Ovary (tissue), 10 donors: ENCODE results near the gene INTS6. TPM values are rescaled to one million over a fixed set of nuclear protein-coding genes. Genes with fewer than 3 reads are reported as not detected.

Experiments
- DNase-seq, 5 donors: peaks; one replicate each; pipeline ENCODE4 v3.0.0-alpha.2; 2019 to 2020
- H3K27ac ChIP-seq, 2 donors: fragments of 200-600 bp; one replicate each; pipeline versions ENCODE4 v1.5.1 to v1.8.0; 2019 to 2022
- H3K27me3 ChIP-seq: fragments of 200-600 bp; one replicate; pipeline ENCODE4 v1.8.0; 2022
- H3K36me3 ChIP-seq: fragments of 200-600 bp; sonication (generic); one replicate; pipeline ENCODE4 v1.5.1; 2019
- H3K4me1 ChIP-seq: one replicate; pipeline ENCODE4 v1.8.1; 2013; ENCODE audit warnings: mild to moderate bottlenecking, moderate library complexity; ENCODE audit not compliant: insufficient read depth
- H3K4me3 ChIP-seq: fragments of 200-600 bp; sonication (generic); one replicate; pipeline ENCODE4 v1.5.1; 2017
- H3K9me3 ChIP-seq, 2 donors: fragments of 200-600 bp in 1 of 2; sonication (generic) in 1 of 2; one replicate each; pipeline versions ENCODE4 v1.5.1 to v1.8.1; 2013 to 2019; ENCODE audit warnings: mild to moderate bottlenecking in 1 of 2, moderate library complexity in 1 of 2
- EP300 ChIP-seq: sonication (generic); formaldehyde crosslinking; IDR thresholded peaks from one replicate; pipeline ENCODE4 v1.6.1; 2017; ENCODE audit warnings: antibody characterized with exemption
- POLR2A ChIP-seq: fragments of 450-650 bp; IDR thresholded peaks from one replicate; pipeline ENCODE4 v1.6.1; 2017; ENCODE audit warnings: antibody characterized with exemption, mild to moderate bottlenecking, moderate library complexity
- WGBS, 3 donors: extraction: QIAGEN DNeasy Blood & Tissue Kit in 1 of 3; methylation state at CpG; one replicate each; pipeline versions ENCODE4 v1.1.5 to v1.1.7; 2013 to 2017; 5-methylcytosine and 5-hydroxymethylcytosine counted together
- intact Hi-C, 4 donors: fragments of 100-400 bp; cut with DNase I; formaldehyde crosslinking; loops; one replicate each; pipeline versions ENCODE4 v1.11.0 to v1.15.1; 2022 to 2023
- long read RNA-seq, 3 donors: library from polyadenylated mRNA in 2 of 3; unstranded in 2 of 3; transcript quantifications; one replicate each; pipeline ENCODE4 v2.0.0 and lab custom pipeline, GENCODE V29; 2021 to 2026
- polyA plus RNA-seq, 2 donors: library from polyadenylated mRNA; stranded (reverse); fragments of 200-250 nt in 1 of 2; fragments of 350-450 nt in 1 of 2; fragmentation: Illumina TruSeq in 1 of 2; extraction: RNeasy Lipid Tissue Mini Kit (QIAGEN cat#74804) in 1 of 2; gene quantifications; one replicate each; pipeline ENCODE4 v1.2.3, GENCODE V29; 2013 to 2014
- total RNA-seq, 7 donors: library from RNA; depleted of rRNA in 2 of 7; stranded (reverse); fragments of >200 nt in 2 of 7; fragmentation: NEBNext Ultra II Directional in 3 of 7; extraction: Animal tissue kit (Norgen Biotek cat#: 25700) in 3 of 7; gene quantifications; one replicate each; pipeline versions ENCODE4 v1.1.0 to v1.2.4, GENCODE V29; 2016 to 2023
- TF ChIP-seq, protein P1 (sequence below), 3 donors: fragments of 450-650 bp in 2 of 3; fragments of 200-600 bp in 1 of 3; IDR thresholded peaks; one replicate each; pipeline versions ENCODE4 v1.5.1 to v1.8.0; 2016 to 2022; ENCODE audit warnings: antibody characterized with exemption in 3 of 3, mild to moderate bottlenecking in 1 of 3
- donor health status: DM: no; HTN: no; CAD: no; lungs with moderate emphysema.
- donor health status: DM: no; HTN: no; CAD: no.
- donor health status: Bipolar disorder and iron deficiency.
- donor health status: DM: yes; HTN: yes; CAD: no.
- donor health status: DM: no; HTN: no; CAD: no.
- donor health status: DM: yes; HTN: yes; CAD: no.

INTS6 gene, protein sequence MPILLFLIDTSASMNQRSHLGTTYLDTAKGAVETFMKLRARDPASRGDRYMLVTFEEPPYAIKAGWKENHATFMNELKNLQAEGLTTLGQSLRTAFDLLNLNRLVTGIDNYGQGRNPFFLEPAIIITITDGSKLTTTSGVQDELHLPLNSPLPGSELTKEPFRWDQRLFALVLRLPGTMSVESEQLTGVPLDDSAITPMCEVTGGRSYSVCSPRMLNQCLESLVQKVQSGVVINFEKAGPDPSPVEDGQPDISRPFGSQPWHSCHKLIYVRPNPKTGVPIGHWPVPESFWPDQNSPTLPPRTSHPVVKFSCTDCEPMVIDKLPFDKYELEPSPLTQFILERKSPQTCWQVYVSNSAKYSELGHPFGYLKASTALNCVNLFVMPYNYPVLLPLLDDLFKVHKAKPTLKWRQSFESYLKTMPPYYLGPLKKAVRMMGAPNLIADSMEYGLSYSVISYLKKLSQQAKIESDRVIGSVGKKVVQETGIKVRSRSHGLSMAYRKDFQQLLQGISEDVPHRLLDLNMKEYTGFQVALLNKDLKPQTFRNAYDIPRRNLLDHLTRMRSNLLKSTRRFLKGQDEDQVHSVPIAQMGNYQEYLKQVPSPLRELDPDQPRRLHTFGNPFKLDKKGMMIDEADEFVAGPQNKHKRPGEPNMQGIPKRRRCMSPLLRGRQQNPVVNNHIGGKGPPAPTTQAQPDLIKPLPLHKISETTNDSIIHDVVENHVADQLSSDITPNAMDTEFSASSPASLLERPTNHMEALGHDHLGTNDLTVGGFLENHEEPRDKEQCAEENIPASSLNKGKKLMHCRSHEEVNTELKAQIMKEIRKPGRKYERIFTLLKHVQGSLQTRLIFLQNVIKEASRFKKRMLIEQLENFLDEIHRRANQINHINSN
- total RNA-seq (10 to 100 TPM; 26.7 to 38.9 (median 31.0) TPM), polyA plus RNA-seq (10 to 100 TPM; 11.2 to 21.2 TPM)
- long read RNA-seq, donor 1, partial matches to known transcripts = 6 of 14 reads
- long read RNA-seq, donor 1, other reads (novel, unspliced or antisense) = 4 of 14 reads
- long read RNA-seq, donor 2, full-length matches to known transcripts = 16 of 16 reads
- long read RNA-seq, donor 2, partial matches to known transcripts = 0 of 16 reads
- long read RNA-seq, donor 2, other reads (novel, unspliced or antisense) = 0 of 16 reads
- long read RNA-seq, donor 3, full-length matches to known transcripts = 36 of 54 reads
- long read RNA-seq, donor 3, partial matches to known transcripts = 9 of 54 reads
- long read RNA-seq, donor 3, other reads (novel, unspliced or antisense) = 9 of 54 reads

DNA sequence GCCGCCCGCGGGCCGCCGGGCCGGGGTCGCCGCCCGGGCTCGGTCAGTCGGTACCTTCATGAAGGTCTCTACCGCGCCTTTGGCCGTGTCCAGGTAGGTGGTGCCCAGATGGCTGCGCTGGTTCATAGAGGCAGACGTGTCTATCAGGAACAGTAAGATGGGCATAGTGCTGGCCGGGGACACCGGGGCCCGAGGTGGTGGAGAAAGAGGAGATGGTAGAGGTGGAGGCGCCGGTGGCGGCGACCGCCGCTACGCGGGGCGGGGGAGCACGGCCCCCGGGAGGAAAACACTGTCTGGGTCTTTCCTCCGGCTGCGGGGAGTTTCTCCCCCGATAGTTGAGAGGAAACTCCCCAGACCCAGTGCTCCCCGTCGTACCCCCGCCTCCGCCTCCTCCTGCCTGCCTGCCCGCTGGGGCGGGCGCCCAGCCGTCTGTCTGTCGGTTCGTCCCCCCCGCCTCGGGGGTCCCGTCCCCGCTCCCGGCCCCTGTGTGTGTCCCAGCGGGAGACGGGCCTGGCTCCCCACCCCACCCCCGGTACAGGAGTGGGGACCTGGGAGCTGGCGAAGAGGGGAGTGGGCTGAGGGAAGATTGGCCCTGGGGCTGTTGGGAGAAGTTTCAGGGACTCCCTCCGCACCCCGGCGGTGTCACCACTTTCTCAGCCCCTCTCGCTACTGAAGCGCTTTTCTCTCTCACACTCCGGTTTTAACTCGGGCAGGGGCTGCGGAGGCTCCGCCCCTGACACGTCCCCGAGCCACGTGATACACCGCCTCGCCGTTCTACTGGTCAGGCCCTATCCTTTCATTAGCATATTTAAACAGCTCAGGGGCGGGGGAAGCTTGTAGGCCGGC lies at the start of gene INTS6:
INTS6 (minus strand) TSS at position 676 of the 846 bp plus-strand sequence; CDS start at position 165, 511 bp downstream.
- TF ChIP-seq POLR2A (peak; percentile 97), EP300 (no peak)
- TF ChIP-seq, protein P1, sequence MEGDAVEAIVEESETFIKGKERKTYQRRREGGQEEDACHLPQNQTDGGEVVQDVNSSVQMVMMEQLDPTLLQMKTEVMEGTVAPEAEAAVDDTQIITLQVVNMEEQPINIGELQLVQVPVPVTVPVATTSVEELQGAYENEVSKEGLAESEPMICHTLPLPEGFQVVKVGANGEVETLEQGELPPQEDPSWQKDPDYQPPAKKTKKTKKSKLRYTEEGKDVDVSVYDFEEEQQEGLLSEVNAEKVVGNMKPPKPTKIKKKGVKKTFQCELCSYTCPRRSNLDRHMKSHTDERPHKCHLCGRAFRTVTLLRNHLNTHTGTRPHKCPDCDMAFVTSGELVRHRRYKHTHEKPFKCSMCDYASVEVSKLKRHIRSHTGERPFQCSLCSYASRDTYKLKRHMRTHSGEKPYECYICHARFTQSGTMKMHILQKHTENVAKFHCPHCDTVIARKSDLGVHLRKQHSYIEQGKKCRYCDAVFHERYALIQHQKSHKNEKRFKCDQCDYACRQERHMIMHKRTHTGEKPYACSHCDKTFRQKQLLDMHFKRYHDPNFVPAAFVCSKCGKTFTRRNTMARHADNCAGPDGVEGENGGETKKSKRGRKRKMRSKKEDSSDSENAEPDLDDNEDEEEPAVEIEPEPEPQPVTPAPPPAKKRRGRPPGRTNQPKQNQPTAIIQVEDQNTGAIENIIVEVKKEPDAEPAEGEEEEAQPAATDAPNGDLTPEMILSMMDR (IDR thresholded peaks at IDR 0.05) = no peak
- no peaks in the 10 kb centered on the region for H3K9me3 ChIP-seq
- no peaks in the 10 kb centered on the region for H3K36me3 ChIP-seq
- DNase-seq = peak; percentile 99 to 100 (median 99)
- H3K27ac ChIP-seq = peak within 1 kb of the TSS; percentile 94 to 100
- H3K4me3 ChIP-seq = peak within 1 kb of the TSS; percentile 79
- no peaks in the 10 kb centered on the region for H3K4me1 ChIP-seq
- intact Hi-C loops = loop anchor here (1.0 to 10.0 kb wide), 7 partner anchors 132 to 1000 kb away; partner anchors contain the start of genes DHRS12 (in 3 of the 4), WDFY2 (in 3 of the 4) and VPS36 (in 1 of the 4)
- no peaks in the 10 kb centered on the region for H3K27me3 ChIP-seq
- WGBS, 3 donors = 0 to 1% (median 0%) methylated on average over 50 to 69 of the region's 69 CpGs

DNA sequence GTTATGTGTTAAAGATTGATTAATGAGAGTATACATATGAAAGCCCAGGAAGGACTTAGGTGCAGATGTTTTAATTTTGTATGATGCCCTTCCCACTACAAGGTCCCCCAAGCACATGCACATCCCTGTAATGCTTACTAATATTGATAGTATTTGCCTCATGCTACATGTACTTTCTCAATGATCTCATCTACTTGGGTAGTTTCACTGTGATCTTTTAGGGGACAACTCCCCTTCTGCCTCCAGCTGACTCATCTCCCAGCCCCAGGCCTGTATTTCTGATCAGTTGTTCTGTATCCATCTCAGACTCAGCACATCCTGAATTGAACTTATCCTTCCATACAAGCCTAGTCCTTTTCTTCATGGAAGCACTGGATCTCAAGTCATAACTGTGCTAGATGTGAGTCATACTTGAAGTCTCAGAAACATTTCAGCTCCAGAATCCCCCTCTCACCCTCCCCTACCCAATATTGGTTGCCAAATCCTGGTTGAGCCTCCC lies 49.4 kb upstream of the INTS6 start:
- no peaks in the 10 kb centered on the region for H3K36me3 ChIP-seq
- no peak for DNase-seq
- H3K4me3 ChIP-seq = no peak overlapping the region
- no peaks in the 10 kb centered on the region for H3K27me3 ChIP-seq
- H3K4me1 ChIP-seq = no peaks in the 10 kb centered on the region
- TF ChIP-seq, protein P1 (IDR thresholded peaks at IDR 0.05) = no peak
- TF ChIP-seq EP300 (no peak), POLR2A (no peak)
- intact Hi-C loops = no loop called here
- no peak overlapping the region for H3K27ac ChIP-seq
- H3K9me3 ChIP-seq = no peaks in the 10 kb centered on the region

DNA sequence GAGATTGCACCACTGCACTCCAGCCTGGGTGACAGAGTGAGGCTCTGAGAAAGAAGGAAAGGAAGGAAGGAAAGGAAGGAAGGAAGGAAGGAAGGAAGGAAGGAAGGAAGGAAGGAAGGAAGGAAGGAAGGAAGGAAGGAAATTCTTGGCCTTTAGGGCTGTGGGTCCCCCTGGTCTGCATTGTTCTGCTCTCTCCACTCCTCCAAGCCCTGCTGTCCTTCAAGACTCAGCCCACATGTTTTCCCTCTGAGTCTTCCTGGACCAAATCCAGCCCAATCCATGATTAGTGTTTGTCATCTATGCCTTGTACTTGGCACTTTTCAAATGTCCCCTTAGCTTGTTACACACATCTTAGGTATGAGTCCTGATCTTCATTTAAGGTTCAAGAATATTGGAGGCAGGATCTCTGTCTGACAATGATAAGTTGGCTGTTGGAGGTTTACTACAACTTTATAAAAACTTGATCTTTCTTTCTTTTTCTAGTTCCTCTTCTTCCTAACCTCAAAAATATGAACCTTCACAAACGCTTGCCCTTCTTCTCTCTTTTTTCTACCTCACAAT lies 48.8 kb upstream of the INTS6 start:
- no peak for TF ChIP-seq POLR2A
- TF ChIP-seq, protein P1 (IDR thresholded peaks at IDR 0.05) = no peak
- TF ChIP-seq EP300 = no peak
- WGBS, 3 donors = 56 to 75% (median 71%) methylated on average over 1 of the region's 1 CpG

More for the DNA sequence above, 48.8 kb upstream of the INTS6 start:
- Histone ChIP-seq H3K9me3 (no peaks in the 10 kb centered on the region), H3K36me3 (no peaks in the 10 kb centered on the region), H3K27ac (no peak overlapping the region), H3K27me3 (no peaks in the 10 kb centered on the region), H3K4me1 (no peaks in the 10 kb centered on the region), H3K4me3 (no peak overlapping the region)
- no peak for DNase-seq
- intact Hi-C loops = no loop called here
